SK-N-SH (cell line): ENCODE results near the gene MSRB1. TPM values are rescaled to one million over a fixed set of nuclear protein-coding genes. Genes with fewer than 3 reads are reported as not detected.

Source experiments
- CTCF ChIA-PET: fragments of 300-600, 350-600 bp; formaldehyde crosslinking; extraction: SDS; loops from one replicate; lab custom pipeline; 2021; lab: Yijun Ruan, JAX
- POLR2A ChIA-PET: fragments of 350-600 bp; sonication (Branson Sonifier 250); formaldehyde crosslinking; extraction: SDS; loops from one replicate; lab custom pipeline; 2020; ENCODE audit warnings: antibody characterized with exemption, inconsistent platforms; lab: Yijun Ruan, JAX
- DNase-seq: peaks from one replicate; pipeline ENCODE4 v3.0.0; 2012
- H2AFZ ChIP-seq: fragments of 200-600 bp; sonication (generic); 2 replicates; pipeline ENCODE4 v1.8.1; 2016; ENCODE audit warnings: antibody characterized with exemption, mild to moderate bottlenecking, low read depth
- H3F3A ChIP-seq: fragments of 200-600 bp; sonication (generic); replicated peaks from 2 replicates; pipeline ENCODE3; 2016; ENCODE audit warnings: antibody characterized with exemption, mild to moderate bottlenecking; ENCODE audit not compliant: insufficient read depth
- H3K27ac ChIP-seq, 2 experiments: fragments of 200-500 bp in 1 of 2; fragments of 200-600 bp in 1 of 2; sonication (Bioruptor generic) in 1 of 2; sonication (generic), shearing (Covaris generic) in 1 of 2; 2 replicates each; pipeline versions ENCODE4 v1.5.1 to v1.6.1; 2014 to 2016; ENCODE audit warnings: low read depth in 2 of 2, inconsistent platforms in 1 of 2, low read length in 1 of 2, mild to moderate bottlenecking in 1 of 2, mixed read lengths in 1 of 2
- H3K27me3 ChIP-seq: fragments of 200-600 bp; sonication (generic), shearing (Covaris generic); 2 replicates; pipeline ENCODE4 v1.6.1; 2016; ENCODE audit warnings: mixed run types; ENCODE audit not compliant: insufficient read depth
- H3K36me3 ChIP-seq, 2 experiments: fragments of 200-500 bp in 1 of 2; fragments of 200-600 bp in 1 of 2; sonication (Bioruptor generic) in 1 of 2; sonication (generic) in 1 of 2; replicated peaks in 1 of 2; 2 replicates each; pipeline versions ENCODE3 to v1.5.1; 2014 to 2016; ENCODE audit warnings: low read length in 1 of 2, mild to moderate bottlenecking in 1 of 2; ENCODE audit not compliant: insufficient read depth in 2 of 2, control insufficient read depth in 1 of 2
- H3K4me1 ChIP-seq, 2 experiments: fragments of 200-500 bp in 1 of 2; fragments of 200-600 bp in 1 of 2; sonication (Bioruptor generic) in 1 of 2; sonication (generic), shearing (Covaris generic) in 1 of 2; 2 replicates each; pipeline versions ENCODE4 v1.5.1 to v1.6.1; 2014 to 2016; ENCODE audit warnings: low read depth in 1 of 2, low read length in 1 of 2, mixed run types in 1 of 2; ENCODE audit not compliant: insufficient read depth in 2 of 2, control insufficient read depth in 1 of 2
- H3K4me2 ChIP-seq: fragments of 200-600 bp; sonication (generic), shearing (Covaris generic); 2 replicates; pipeline ENCODE4 v1.6.1; 2017; ENCODE audit warnings: mixed run types
- H3K4me3 ChIP-seq, 2 experiments: fragments of 200-500 bp in 1 of 2; fragments of 200-600 bp in 1 of 2; sonication (Bioruptor generic) in 1 of 2; sonication (generic), shearing (Covaris generic) in 1 of 2; 2 replicates each; pipeline versions ENCODE4 v1.5.1 to v1.8.1; 2014 to 2016; ENCODE audit warnings: low read depth in 2 of 2, inconsistent platforms in 1 of 2, low read length in 1 of 2, mild to moderate bottlenecking in 1 of 2, mixed read lengths in 1 of 2, moderate library complexity in 1 of 2
- H3K79me2 ChIP-seq: fragments of 200-600 bp; sonication (generic); 2 replicates; pipeline ENCODE4 v1.8.1; 2017; ENCODE audit warnings: mild to moderate bottlenecking; ENCODE audit not compliant: insufficient read depth
- H3K9ac ChIP-seq: fragments of 200-600 bp; sonication (generic); 2 replicates; pipeline ENCODE4 v1.6.1; 2017; ENCODE audit warnings: mixed run types
- H3K9me2 ChIP-seq: fragments of 200-600 bp; sonication (generic); 2 replicates; pipeline ENCODE4 v1.6.1; 2017; ENCODE audit warnings: mixed run types
- H3K9me3 ChIP-seq: fragments of 200-600 bp; sonication (generic); 2 replicates; pipeline ENCODE4 v1.6.1; 2017; ENCODE audit warnings: mixed run types, mild to moderate bottlenecking, moderate library complexity
- H4K20me1 ChIP-seq: fragments of 200-600 bp; sonication (generic); 2 replicates; pipeline ENCODE4 v1.6.1; 2017; ENCODE audit warnings: mild to moderate bottlenecking, mixed run types; ENCODE audit not compliant: insufficient read depth
- CHD2 ChIP-seq: fragments of 150-350 bp; IDR thresholded peaks from 2 replicates; pipeline ENCODE4 v1.6.1; 2018; ENCODE audit warnings: low read length; ENCODE audit not compliant: partially characterized antibody
- ELF1 ChIP-seq: IDR thresholded peaks from 2 replicates; pipeline ENCODE4 v1.4.0; 2012
- EP300 ChIP-seq, 2 experiments: IDR thresholded peaks; 2 replicates each; pipeline versions ENCODE4 v1.4.0 to v1.6.1; 2012; ENCODE audit warnings: borderline replicate concordance in 1 of 2, low read depth in 1 of 2, low read length in 1 of 2
- EZH2phosphoT487 ChIP-seq: fragments of 200-600 bp; sonication (generic); IDR thresholded peaks from 2 replicates; pipeline ENCODE4 v1.6.1; 2017; ENCODE audit warnings: low read depth, mixed run types, mild to moderate bottlenecking, antibody characterized with exemption, moderate library complexity, borderline replicate concordance
- FOXJ3 ChIP-seq: sonication (generic); formaldehyde crosslinking; IDR thresholded peaks from 2 replicates; pipeline ENCODE4 v1.5.1; 2020; ENCODE audit warnings: mild to moderate bottlenecking, missing genetic modification reagents
- FOXM1 ChIP-seq: IDR thresholded peaks from 2 replicates; pipeline ENCODE4 v1.4.0; 2012; ENCODE audit warnings: low read depth, mild to moderate bottlenecking
- GABPA ChIP-seq: IDR thresholded peaks from 2 replicates; pipeline ENCODE4 v1.4.0; 2012; ENCODE audit warnings: low read depth, mild to moderate bottlenecking
- GATA2 ChIP-seq: sonication (generic); formaldehyde crosslinking; IDR thresholded peaks from 2 replicates; pipeline ENCODE4 v1.5.0; 2020; ENCODE audit warnings: mild to moderate bottlenecking, missing genetic modification reagents
- JUND ChIP-seq: IDR thresholded peaks from 2 replicates; pipeline ENCODE4 v1.4.0; 2012
- MEF2A ChIP-seq: IDR thresholded peaks from 2 replicates; pipeline ENCODE4 v1.4.0; 2012; ENCODE audit warnings: low read depth, borderline replicate concordance
- RAD21 ChIP-seq: IDR thresholded peaks from 2 replicates; pipeline ENCODE4 v1.6.1; 2012; ENCODE audit warnings: mild to moderate bottlenecking, low read length
- RCOR1 ChIP-seq: fragments of 150-350 bp; IDR thresholded peaks from 2 replicates; pipeline ENCODE4 v1.6.1; 2017; ENCODE audit warnings: antibody characterized with exemption, low read length
- SIN3A ChIP-seq: IDR thresholded peaks from 2 replicates; pipeline ENCODE4 v1.6.1; 2012; ENCODE audit warnings: low read depth, mild to moderate bottlenecking, low read length, moderate library complexity, borderline replicate concordance
- SMC3 ChIP-seq: IDR thresholded peaks from 2 replicates; pipeline ENCODE4 v1.6.1; 2012; ENCODE audit warnings: low read depth, low read length, improper control_type of control experiment
- TAF1 ChIP-seq: IDR thresholded peaks from 2 replicates; pipeline ENCODE4 v1.6.1; 2012; ENCODE audit warnings: low read depth, mild to moderate bottlenecking, low read length, moderate library complexity, borderline replicate concordance
- TCF12 ChIP-seq: IDR thresholded peaks from 2 replicates; pipeline ENCODE4 v1.4.0; 2012
- TEAD4 ChIP-seq: IDR thresholded peaks from 2 replicates; pipeline ENCODE4 v1.4.0; 2012; ENCODE audit warnings: mild to moderate bottlenecking, borderline replicate concordance; ENCODE audit not compliant: insufficient read depth
- YY1 ChIP-seq: IDR thresholded peaks from 2 replicates; pipeline ENCODE4 v1.4.0; 2012; ENCODE audit warnings: low read depth, mild to moderate bottlenecking
- WGBS: methylation state at CpG from one replicate; pipeline ENCODE4 v1.1.6; 2017; ENCODE audit warnings: low lambda C conversion rate; 5-methylcytosine and 5-hydroxymethylcytosine counted together
- polyA plus RNA-seq, 3 experiments: library from polyadenylated mRNA; depleted of rRNA; stranded (reverse); fragments of >200 nt; gene quantifications; 2 replicates each; pipeline ENCODE4 v1.2.3, GENCODE V29; 2012
- TF ChIP-seq, protein P1 (sequence below): IDR thresholded peaks from 2 replicates; pipeline ENCODE4 v1.4.0; 2012; ENCODE audit warnings: low read depth, borderline replicate concordance
- TF ChIP-seq, protein P2 (sequence below): IDR thresholded peaks from 2 replicates; pipeline ENCODE4; 2012
- TF ChIP-seq, protein P3 (sequence below): fragments of 150-350 bp; IDR thresholded peaks from 2 replicates; pipeline ENCODE4 v1.6.1; 2016; ENCODE audit warnings: mild to moderate bottlenecking, low read depth, low read length

The MSRB1 gene
- polyA plus RNA-seq, 1 of the 3 experiments (the other 2 are of a cell fraction) = 31.4 TPM

DNA sequence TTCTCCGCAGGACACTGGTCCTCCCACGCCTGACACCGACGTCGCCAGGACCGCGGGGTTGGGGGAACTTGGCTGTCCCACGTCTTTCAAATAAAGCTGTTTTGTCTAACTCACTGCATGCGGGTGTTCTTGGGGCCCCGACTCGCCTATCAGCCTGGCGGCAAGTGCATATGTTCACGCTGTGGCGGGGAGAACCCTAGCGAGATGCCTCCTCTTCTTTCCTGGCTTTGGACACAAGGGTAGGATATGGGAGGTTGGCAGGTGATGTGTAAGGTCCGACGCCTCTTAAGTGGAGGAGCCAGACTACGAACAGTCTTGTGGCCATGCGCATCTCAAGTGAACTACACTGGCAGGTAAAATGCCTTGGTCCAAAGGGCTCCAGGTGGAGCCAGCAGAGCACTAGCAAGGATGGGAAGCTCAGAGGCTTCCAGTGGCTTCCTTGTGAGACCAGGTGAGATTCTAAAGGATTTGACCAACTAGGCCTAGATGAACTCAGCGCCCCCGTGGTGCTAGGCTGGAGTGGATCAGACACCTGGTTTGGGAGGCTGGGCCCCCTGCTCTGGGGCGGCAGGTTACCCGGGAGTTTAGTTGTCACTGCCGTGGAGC lies 22.5 kb upstream of the MSRB1 start:
- Histone ChIP-seq H3K27ac (peak overlapping the region; percentile 76 to 90; a peak in 3 of 4 replicates), H3K4me3 (peak overlapping the region; percentile 86 to 98), H3K79me2 (peaks cover 61% of the 10 kb centered on the region), H3K4me1 (peaks cover 0 to 38% of the 10 kb centered on the region in 2 experiments; a peak in 1 of 4 replicates), H4K20me1 (peaks cover 37% of the 10 kb centered on the region), H3K9ac (peak overlapping the region; percentile 92), H3K36me3 (peaks cover 19 to 24% of the 10 kb centered on the region in 2 experiments), H3K9me3 (no peaks in the 10 kb centered on the region), H3K27me3 (no peaks in the 10 kb centered on the region), H3K9me2 (no peaks in the 10 kb centered on the region), H3K4me2 (peak overlapping the region; percentile 98), H2AFZ (no peak overlapping the region), H3F3A (peaks cover 33% of the 10 kb centered on the region)
- DNase-seq = no peak
- ChIA-PET CTCF (interaction anchor here (0.9 to 2.8 kb wide), 6 partner anchors 9 to 188 kb away, joined by 3 to 12 read pairs (median 4); no protein-coding TSS in a partner anchor), POLR2A (interaction anchor here (0.6 to 2.0 kb wide), 27 partner anchors 10 to 545 kb away, joined by 3 to 17 read pairs (median 5); partner anchors contain the start of genes GFER, MSRB1, NOXO1 and NUBP2)
- 15% methylated on average over 20 of the region's 24 CpGs for WGBS
- TF ChIP-seq CHD2 = peak; percentile 7
- TF ChIP-seq, protein P1, sequence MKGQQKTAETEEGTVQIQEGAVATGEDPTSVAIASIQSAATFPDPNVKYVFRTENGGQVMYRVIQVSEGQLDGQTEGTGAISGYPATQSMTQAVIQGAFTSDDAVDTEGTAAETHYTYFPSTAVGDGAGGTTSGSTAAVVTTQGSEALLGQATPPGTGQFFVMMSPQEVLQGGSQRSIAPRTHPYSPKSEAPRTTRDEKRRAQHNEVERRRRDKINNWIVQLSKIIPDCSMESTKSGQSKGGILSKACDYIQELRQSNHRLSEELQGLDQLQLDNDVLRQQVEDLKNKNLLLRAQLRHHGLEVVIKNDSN = no peak

DNA sequence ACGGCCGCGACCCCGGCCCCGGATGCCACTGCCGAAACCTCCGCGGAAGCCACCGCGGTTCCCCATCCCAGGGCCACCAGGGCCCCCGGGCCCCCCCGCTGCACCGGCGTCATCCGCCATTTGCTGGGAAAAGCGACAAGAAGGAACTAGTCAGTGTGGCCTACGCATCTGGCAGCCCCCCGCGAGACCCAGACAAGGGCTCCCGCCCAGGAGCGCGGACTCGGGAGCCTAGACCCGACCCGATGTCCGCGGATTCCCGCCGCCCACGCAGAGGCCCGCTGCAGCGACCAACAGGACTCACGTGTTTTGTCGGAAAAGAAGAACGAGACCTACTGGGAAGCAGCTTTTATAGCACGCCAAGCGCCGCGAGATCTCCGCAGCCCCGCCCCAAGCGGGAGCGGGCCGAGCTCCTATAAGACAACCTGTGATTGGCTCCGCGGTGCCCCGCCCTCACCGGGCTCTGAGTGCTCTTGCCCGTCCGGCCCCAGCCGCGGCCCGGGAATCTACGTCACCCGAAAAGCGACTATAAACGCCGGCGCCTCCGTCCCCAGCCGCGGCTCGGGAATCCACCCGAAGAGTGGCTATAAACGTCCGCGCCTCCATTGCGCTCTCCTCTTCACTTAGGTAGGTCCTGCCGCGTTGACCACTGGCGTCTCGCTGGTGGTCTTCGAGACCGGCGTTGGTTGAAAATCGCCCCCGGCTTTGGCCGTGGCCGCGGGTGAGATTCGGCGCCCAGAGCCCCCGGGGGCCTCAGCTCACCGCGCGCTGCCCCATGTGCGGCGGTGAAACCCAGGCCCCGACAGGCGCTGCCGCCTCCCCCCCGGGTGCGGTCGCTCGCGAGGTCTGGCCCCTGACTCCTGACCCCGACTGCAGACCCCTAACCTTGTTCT lies 21.8 kb upstream of the MSRB1 start, which contains the start of gene RPS2:
TSS of gene RPS2 (minus strand) at position 321 of the 890 bp plus-strand sequence. CDS start at position 120, 201 bp downstream.
- H4K20me1 ChIP-seq = peaks cover 38% of the 10 kb centered on the region
- H3K27ac ChIP-seq = peak within 1 kb of the TSS; percentile 76 to 90
- ChIA-PET POLR2A (interaction anchor here (0.6 to 2.0 kb wide), 36 partner anchors 10 to 544 kb away, joined by 3 to 17 read pairs (median 4); partner anchors contain the start of genes ECI1, FAHD1, GFER and HAGH), CTCF (interaction anchor here (0.6 to 2.8 kb wide), 7 partner anchors 10 to 176 kb away, joined by 3 to 12 read pairs (median 4); no protein-coding TSS in a partner anchor)
- no peak within 1 kb of the TSS; the same call in 1 of the 2 replicates for H2AFZ ChIP-seq
- peak within 1 kb of the TSS; percentile 98 for H3K4me2 ChIP-seq
- peak within 1 kb of the TSS; percentile 86 to 98 for H3K4me3 ChIP-seq
- H3K9me2 ChIP-seq = no peaks in the 10 kb centered on the region
- H3K27me3 ChIP-seq = no peaks in the 10 kb centered on the region
- peaks cover 68% of the 10 kb centered on the region for H3K79me2 ChIP-seq
- DNase-seq = peak; percentile 100
- under 1% methylated on average over 24 of the region's 97 CpGs for WGBS
- H3F3A ChIP-seq = peaks cover 36% of the 10 kb centered on the region
- peak within 1 kb of the TSS; percentile 92 for H3K9ac ChIP-seq
- no peaks in the 10 kb centered on the region for H3K9me3 ChIP-seq
- H3K4me1 ChIP-seq = peaks cover 0 to 41% of the 10 kb centered on the region in 2 experiments; a peak in 1 of 4 replicates
- H3K36me3 ChIP-seq = peaks cover 19 to 24% of the 10 kb centered on the region in 2 experiments
- no peak for TF ChIP-seq FOXM1
- TF ChIP-seq TCF12 = no peak
- TF ChIP-seq GABPA = peak; percentile 68
- TF ChIP-seq EP300 (IDR thresholded peaks at IDR 0.05; ENCODE audit: borderline replicate concordance in 1 of 2, low read depth in 1 of 2, low read length in 1 of 2) = peak; percentile 16 to 27; a peak in 1 of 4 replicates
- TF ChIP-seq EZH2phosphoT487 = no peak
- TF ChIP-seq YY1 = peak; percentile 77
- 0 out of 2 replicates have a peak, but pooled peaks have one; percentile 6 for TF ChIP-seq TEAD4
- TF ChIP-seq TAF1 = peak; percentile 99
- TF ChIP-seq GATA2 (CRISPR knock-in tag) = no peak
- peak; percentile 55 for TF ChIP-seq ELF1
- TF ChIP-seq, protein P2, sequence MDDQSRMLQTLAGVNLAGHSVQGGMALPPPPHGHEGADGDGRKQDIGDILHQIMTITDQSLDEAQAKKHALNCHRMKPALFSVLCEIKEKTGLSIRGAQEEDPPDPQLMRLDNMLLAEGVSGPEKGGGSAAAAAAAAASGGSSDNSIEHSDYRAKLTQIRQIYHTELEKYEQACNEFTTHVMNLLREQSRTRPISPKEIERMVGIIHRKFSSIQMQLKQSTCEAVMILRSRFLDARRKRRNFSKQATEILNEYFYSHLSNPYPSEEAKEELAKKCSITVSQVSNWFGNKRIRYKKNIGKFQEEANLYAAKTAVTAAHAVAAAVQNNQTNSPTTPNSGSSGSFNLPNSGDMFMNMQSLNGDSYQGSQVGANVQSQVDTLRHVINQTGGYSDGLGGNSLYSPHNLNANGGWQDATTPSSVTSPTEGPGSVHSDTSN = no peak; the same call in 1 of the 2 replicates
- no peak for TF ChIP-seq JUND
- peak; percentile 98; the same call in 1 of the 2 replicates for TF ChIP-seq SIN3A
- TF ChIP-seq RCOR1 = no peak
- TF ChIP-seq FOXJ3 (CRISPR knock-in tag) = no peak
- TF ChIP-seq, protein P3, sequence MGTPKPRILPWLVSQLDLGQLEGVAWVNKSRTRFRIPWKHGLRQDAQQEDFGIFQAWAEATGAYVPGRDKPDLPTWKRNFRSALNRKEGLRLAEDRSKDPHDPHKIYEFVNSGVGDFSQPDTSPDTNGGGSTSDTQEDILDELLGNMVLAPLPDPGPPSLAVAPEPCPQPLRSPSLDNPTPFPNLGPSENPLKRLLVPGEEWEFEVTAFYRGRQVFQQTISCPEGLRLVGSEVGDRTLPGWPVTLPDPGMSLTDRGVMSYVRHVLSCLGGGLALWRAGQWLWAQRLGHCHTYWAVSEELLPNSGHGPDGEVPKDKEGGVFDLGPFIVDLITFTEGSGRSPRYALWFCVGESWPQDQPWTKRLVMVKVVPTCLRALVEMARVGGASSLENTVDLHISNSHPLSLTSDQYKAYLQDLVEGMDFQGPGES = peak; percentile 48; the same call in 1 of the 2 replicates
- TF ChIP-seq, protein P1 = no peak
- no peak; the same call in 1 of the 2 replicates for TF ChIP-seq MEF2A
- TF ChIP-seq RAD21 = no peak
- TF ChIP-seq SMC3 = no peak
